ENCODE measurements around the gene PCK2.

- TF ChIP-seq CTCF (IDR thresholded peaks at IDR 0.05; ENCODE audit: low read length) (no peak), EZH2phosphoT487 (IDR thresholded peaks at IDR 0.05; ENCODE audit: low read length) (no peak), EZH2 (optimal IDR thresholded peaks at IDR 0.05; ENCODE audit: low read depth, low read length) (no peak)
Measured at GRCh38 chr14:24106672-24107271, 12.7 kb downstream of the PCK2 start.
